Measurements from ENCODE around the gene CARD11.

Gene CARD11

GRCh38 chr7:2906197-2906931 is 137.3 kb downstream of the CARD11 start:
- DNase-seq (ENCODE audit: low read depth, low spot score): no peak

GRCh38 chr7:2905500-2905899 is 138.2 kb downstream of the CARD11 start:
- DNase-seq (ENCODE audit: low read depth, low spot score): no peak

- no peak for DNase-seq (ENCODE audit: low read depth, low spot score)
These were observed 138.6 kb downstream of the CARD11 start for GRCh38 chr7:2905027-2905426.

- no peak for DNase-seq (ENCODE audit: low read depth, low spot score)
These were observed 139.5 kb downstream of the CARD11 start for GRCh38 chr7:2904202-2904601.

- DNase-seq (ENCODE audit: low read depth, low spot score): no peak
These were observed 139.9 kb downstream of the CARD11 start for GRCh38 chr7:2903682-2904162.

- no peak for DNase-seq (ENCODE audit: low read depth, low spot score)
These were observed 146.6 kb downstream of the CARD11 start for GRCh38 chr7:2897023-2897422.

GRCh38 chr7:2896131-2896530 is 147.5 kb downstream of the CARD11 start:
- no peak for DNase-seq (ENCODE audit: low read depth, low spot score)

- DNase-seq (ENCODE audit: low read depth, low spot score): peak; percentile 31
These were observed 149.3 kb downstream of the CARD11 start for GRCh38 chr7:2894118-2894940.

- no peak for DNase-seq (ENCODE audit: low read depth, low spot score)
These were observed 150.2 kb downstream of the CARD11 start for GRCh38 chr7:2893411-2893861.

GRCh38 chr7:2892549-2892948 is 151.1 kb downstream of the CARD11 start:
- no peak for DNase-seq (ENCODE audit: low read depth, low spot score)

- DNase-seq (ENCODE audit: low read depth, low spot score): no peak
These were observed 155.9 kb downstream of the CARD11 start for GRCh38 chr7:2887816-2888215.

- DNase-seq (ENCODE audit: low read depth, low spot score): peak; percentile 24
These were observed 156.8 kb downstream of the CARD11 start for GRCh38 chr7:2886900-2887299.

- DNase-seq (ENCODE audit: low read depth, low spot score): no peak
These were observed 157.3 kb downstream of the CARD11 start for GRCh38 chr7:2886391-2886790.

- DNase-seq (ENCODE audit: low read depth, low spot score): no peak
These were observed 159.5 kb downstream of the CARD11 start for GRCh38 chr7:2884161-2884560.

GRCh38 chr7:2883101-2883500 is 160.6 kb downstream of the CARD11 start:
- DNase-seq (ENCODE audit: low read depth, low spot score): no peak

GRCh38 chr7:2882111-2882510 is 161.6 kb downstream of the CARD11 start:
- no peak for DNase-seq (ENCODE audit: low read depth, low spot score)

- DNase-seq (ENCODE audit: low read depth, low spot score): no peak
These were observed 162.7 kb downstream of the CARD11 start for GRCh38 chr7:2880874-2881533.

GRCh38 chr7:2880051-2880450 is 163.6 kb downstream of the CARD11 start:
- no peak for DNase-seq (ENCODE audit: low read depth, low spot score)

- DNase-seq (ENCODE audit: low read depth, low spot score): no peak
These were observed 164.3 kb downstream of the CARD11 start for GRCh38 chr7:2879354-2879753.

- DNase-seq (ENCODE audit: low read depth, low spot score): no peak
These were observed 165.4 kb downstream of the CARD11 start for GRCh38 chr7:2878306-2878705.

- no peak for DNase-seq (ENCODE audit: low read depth, low spot score)
These were observed 167.5 kb downstream of the CARD11 start for GRCh38 chr7:2876031-2876731.

Data from activated naive CD8-positive, alpha-beta T cell treated with anti-CD3 and anti-CD28 coated beads, Interleukin-2, amount 50 U/mL, for 16 hours (primary cell).